ENCODE data around the gene NAT10. TPM values are rescaled to one million over a fixed set of nuclear protein-coding genes. Genes with fewer than 3 reads are reported as not detected.
"Not testable (repeated sequence)": the region's sequence is repeated elsewhere in the genome, so short reads cannot be mapped to it uniquely, and the experiment has no call there.

The NAT10 gene
- polyA plus RNA-seq, 1 experiment = 30.5 TPM

- CTCF ChIA-PET = interaction anchor here (1.0 kb wide), 1 partner anchor 97 kb away, joined by 3 read pairs; no protein-coding TSS in a partner anchor
- no peak for DNase-seq (ENCODE audit: low read depth, low spot score)
- TF ChIP-seq CTCF (IDR thresholded peaks at IDR 0.05; ENCODE audit: low read depth, low read length) = no peak
- Histone ChIP-seq H3K27ac (ENCODE audit: low read depth, low read length) (no peak overlapping the region), H3K4me3 (ENCODE audit: low read depth, low read length) (no peak overlapping the region), H3K9me3 (ENCODE audit: control insufficient read depth, insufficient read depth, low read length) (no peaks in the 10 kb centered on the region), H3K27me3 (ENCODE audit: control insufficient read depth, insufficient read depth, low read length) (no peaks in the 10 kb centered on the region)
- POLR2A ChIA-PET = no interaction called here
These were observed 20.8 kb upstream of the NAT10 start for GRCh38 chr11:34084637-34085036.

GRCh38 chr11:34086554-34087283 is 18.7 kb upstream of the NAT10 start:
- DNase-seq (ENCODE audit: low read depth, low spot score) = no peak
- CTCF ChIA-PET = interaction anchor here (0.6 kb wide), 1 partner anchor 54 kb away, joined by 3 read pairs; no protein-coding TSS in a partner anchor

GRCh38 chr11:34091825-34092224 is 13.6 kb upstream of the NAT10 start:
- no peaks in the 10 kb centered on the region for H3K27me3 ChIP-seq (ENCODE audit: control insufficient read depth, insufficient read depth, low read length)
- ChIA-PET CTCF (interaction anchor here (1.6 kb wide), 1 partner anchor 10 kb away, joined by 3 read pairs; no protein-coding TSS in a partner anchor), POLR2A (no interaction called here)
- no peaks in the 10 kb centered on the region for H3K9me3 ChIP-seq (ENCODE audit: control insufficient read depth, insufficient read depth, low read length)
- TF ChIP-seq CTCF (IDR thresholded peaks at IDR 0.05; ENCODE audit: low read depth, low read length) = no peak
- H3K4me3 ChIP-seq (ENCODE audit: low read depth, low read length) = no peak overlapping the region
- DNase-seq (ENCODE audit: low read depth, low spot score) = no peak
- no peak overlapping the region for H3K27ac ChIP-seq (ENCODE audit: low read depth, low read length)

More at GRCh38 chr11:34086554-34087283, 18.7 kb upstream of the NAT10 start:
- no peak overlapping the region for H3K27ac ChIP-seq (ENCODE audit: low read depth, low read length)
- H3K9me3 ChIP-seq (ENCODE audit: control insufficient read depth, insufficient read depth, low read length) = no peaks in the 10 kb centered on the region
- POLR2A ChIA-PET = no interaction called here
- H3K27me3 ChIP-seq (ENCODE audit: control insufficient read depth, insufficient read depth, low read length) = no peaks in the 10 kb centered on the region
- no peak overlapping the region for H3K4me3 ChIP-seq (ENCODE audit: low read depth, low read length)
- no peak for TF ChIP-seq CTCF (IDR thresholded peaks at IDR 0.05; ENCODE audit: low read depth, low read length)

- DNase-seq (ENCODE audit: low read depth, low spot score); H3K27me3 ChIP-seq (ENCODE audit: control insufficient read depth, insufficient read depth, low read length); H3K9me3 ChIP-seq (ENCODE audit: control insufficient read depth, insufficient read depth, low read length); H3K27ac ChIP-seq (ENCODE audit: low read depth, low read length); POLR2A ChIA-PET; H3K4me3 ChIP-seq (ENCODE audit: low read depth, low read length): not testable (repeated sequence)
- CTCF ChIA-PET = interaction anchor here (1.5 kb wide), 1 partner anchor 98 kb away, joined by 4 read pairs; no protein-coding TSS in a partner anchor
These were observed 10.5 kb upstream of the NAT10 start for GRCh38 chr11:34094900-34095299.

GRCh38 chr11:34098813-34099212 is 6.6 kb upstream of the NAT10 start:
- no peak for DNase-seq (ENCODE audit: low read depth, low spot score)
- no peaks in the 10 kb centered on the region for H3K27me3 ChIP-seq (ENCODE audit: control insufficient read depth, insufficient read depth, low read length)
- ChIA-PET CTCF (interaction anchor here (1.6 kb wide), 1 partner anchor 290 kb away, joined by 4 read pairs; no protein-coding TSS in a partner anchor), POLR2A (no interaction called here)
- no peaks in the 10 kb centered on the region for H3K9me3 ChIP-seq (ENCODE audit: control insufficient read depth, insufficient read depth, low read length)
- no peak for TF ChIP-seq CTCF (IDR thresholded peaks at IDR 0.05; ENCODE audit: low read depth, low read length)
- H3K4me3 ChIP-seq (ENCODE audit: low read depth, low read length) = no peak overlapping the region
- no peak overlapping the region for H3K27ac ChIP-seq (ENCODE audit: low read depth, low read length)
